NK-92 treated with Interleukin-12 subunit alpha and Interleukin-12 subunit beta, amount 100 ng/mL, for 24 hours (cell line): ENCODE measurements around the gene LRBA.
"Not testable (repeated sequence)": the region's sequence is repeated elsewhere in the genome, so short reads cannot be mapped to it uniquely, and the experiment has no call there.

Experiments
- DNase-seq: peaks from one replicate; lab custom pipeline; 2025; lab: John Stamatoyannopoulos, UW

The LRBA gene

DNA sequence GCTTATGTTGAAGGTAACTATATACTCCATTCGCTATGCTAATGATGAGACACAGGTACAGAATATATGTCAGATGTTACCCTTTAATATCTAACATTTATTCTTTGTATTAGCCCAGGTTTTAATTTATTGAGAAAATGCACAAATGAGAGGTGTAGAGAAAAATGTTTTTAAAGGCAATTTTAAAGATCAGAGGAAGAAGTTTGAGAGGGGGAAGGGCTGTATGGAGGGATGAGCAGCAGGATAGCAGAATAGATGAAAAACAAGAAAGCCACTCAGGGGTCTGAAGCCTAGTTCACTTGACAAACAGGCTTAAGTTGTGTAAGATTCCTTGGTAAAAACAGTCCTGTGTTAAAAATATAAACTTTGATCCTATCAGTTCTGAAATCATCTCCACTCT, 429.5 kb downstream of the LRBA start:
- no peak for DNase-seq

DNA sequence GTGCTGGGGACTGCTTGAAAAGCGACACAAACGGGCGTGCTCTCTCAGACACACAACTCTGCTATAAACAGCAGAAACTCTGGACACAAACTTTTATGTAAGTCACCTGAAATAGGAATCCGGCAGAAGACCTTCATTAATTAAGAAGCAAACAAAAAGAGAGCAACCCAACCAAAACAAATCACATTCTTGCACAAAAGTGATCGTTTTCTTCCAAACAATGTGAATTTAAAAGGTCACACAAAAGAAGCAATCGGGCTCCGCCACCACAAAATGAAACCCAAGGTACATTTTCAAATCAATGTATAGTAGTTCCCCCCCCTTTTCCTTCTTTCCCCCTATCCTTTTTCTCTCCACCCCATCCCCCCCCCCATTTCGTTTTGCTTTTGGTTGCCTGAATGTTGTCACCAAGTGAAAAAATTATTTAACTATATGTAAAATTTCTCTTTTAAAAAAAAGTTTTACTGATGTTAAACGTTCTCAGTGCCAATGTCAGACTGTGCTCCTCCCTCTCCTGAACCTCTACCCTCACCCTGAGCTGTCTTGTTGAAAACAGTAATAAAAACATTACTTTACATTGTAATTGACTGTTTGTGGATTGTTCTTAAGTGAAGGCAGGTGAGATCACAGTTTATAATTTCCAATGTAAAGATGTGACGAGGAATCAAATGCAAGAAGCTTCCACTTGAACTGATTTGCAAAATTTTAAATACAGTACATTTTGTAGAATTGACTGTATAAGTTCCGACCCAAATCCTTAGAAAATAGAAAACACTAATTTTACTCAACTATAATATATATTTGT, 430.8 kb downstream of the LRBA start:
- DNase-seq, result no peak

DNA sequence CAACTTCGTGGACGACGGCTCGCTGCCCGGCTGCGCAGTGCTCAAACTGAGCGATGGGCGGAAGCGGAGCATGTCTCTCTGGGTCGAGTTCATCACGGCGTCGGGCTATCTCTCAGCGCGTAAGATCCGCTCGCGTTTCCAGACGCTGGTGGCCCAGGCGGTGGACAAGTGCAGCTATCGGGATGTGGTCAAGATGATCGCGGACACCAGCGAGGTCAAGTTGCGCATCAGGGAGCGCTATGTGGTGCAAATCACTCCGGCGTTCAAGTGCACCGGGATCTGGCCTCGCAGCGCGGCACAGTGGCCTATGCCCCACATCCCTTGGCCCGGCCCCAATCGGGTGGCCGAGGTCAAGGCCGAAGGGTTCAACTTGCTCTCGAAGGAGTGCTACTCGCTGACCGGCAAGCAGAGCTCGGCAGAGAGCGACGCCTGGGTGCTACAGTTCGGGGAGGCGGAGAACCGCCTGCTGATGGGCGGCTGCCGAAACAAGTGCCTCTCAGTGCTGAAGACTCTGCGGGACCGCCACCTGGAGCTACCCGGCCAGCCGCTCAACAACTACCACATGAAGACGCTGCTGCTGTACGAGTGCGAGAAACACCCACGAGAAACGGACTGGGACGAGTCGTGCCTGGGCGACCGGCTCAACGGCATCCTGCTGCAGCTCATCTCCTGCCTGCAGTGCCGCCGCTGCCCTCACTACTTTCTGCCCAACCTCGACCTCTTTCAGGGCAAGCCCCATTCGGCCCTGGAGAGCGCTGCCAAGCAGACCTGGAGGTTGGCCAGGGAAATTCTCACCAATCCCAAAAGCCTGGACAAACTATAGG, 431.6 kb downstream of the LRBA start:
- DNase-seq, result no peak

DNA sequence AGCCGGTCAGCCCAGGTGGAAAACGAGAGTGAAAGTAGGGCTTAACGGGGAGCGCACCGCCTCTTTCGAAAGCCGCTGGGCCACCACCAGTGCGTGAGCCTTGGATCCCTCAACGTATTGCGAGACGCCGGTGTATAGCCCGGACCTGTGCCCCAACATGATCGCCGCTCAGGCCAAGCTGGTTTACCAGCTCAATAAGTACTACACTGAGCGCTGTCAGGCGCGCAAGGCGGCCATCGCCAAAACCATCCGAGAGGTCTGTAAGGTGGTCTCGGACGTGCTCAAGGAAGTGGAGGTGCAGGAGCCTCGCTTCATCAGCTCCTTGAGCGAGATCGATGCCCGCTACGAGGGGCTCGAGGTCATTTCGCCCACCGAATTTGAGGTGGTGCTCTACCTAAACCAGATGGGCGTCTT, 432.2 kb downstream of the LRBA start:
- DNase-seq, result no peak

DNA sequence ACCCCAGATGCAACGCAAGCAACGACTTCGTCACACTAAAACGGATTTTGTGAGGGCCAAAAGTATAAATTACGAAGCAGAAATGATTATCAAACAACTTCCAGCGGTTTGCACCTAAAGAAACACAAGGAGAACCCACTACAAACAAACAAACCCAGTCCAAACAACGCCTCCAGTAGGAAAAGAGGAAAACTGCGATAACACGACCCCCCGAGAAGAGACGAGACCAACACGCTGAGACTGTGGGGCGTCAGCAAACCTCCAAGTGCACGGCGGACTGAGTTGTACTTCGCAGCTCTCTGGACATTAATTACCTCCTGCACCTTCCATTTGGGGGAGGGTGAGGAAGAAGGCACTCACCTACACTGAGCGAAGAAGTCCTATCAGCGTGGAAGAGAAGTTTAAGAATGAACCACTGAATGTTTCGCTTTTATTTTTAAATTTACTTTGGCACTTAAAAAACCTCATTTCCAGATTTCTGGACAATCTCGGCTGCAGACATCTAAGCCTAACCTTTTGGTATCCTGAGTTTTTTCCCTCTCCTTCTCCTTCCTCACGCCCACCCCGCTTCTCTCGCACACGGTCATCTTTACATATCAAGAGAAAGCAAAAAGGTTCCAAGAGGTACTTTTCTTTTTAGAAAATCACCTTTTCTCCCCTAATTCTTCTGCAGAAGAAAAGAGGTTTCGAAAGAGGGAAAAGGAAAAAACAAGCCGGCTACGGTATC, 432.8 kb downstream of the LRBA start, which contains the start of gene MAB21L2:
MAB21L2 (plus strand) TSS at position 6 of the 727 bp plus-strand sequence. CDS start 879 bp downstream, outside the sequence.
- no peak for DNase-seq

DNA sequence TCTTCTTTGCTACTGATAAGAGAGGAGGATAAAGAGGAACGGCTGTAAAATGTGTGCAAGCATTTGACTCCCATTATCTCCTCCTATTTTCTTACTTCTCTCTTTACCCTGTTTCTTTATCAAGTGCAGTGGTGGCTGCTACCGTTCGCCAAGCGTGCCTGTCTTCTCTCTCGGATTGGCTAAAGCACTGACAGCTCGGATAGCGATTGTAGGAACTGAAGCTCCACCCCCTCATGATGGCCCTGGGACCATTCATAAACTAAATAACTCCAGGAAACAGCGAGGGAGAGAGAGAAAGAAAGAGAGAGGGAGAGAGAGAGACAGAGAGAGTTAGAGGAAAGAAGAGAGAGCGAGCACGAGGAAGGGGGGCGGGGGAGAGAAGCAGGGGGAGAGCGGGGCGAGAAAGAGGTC, 433.4 kb downstream of the LRBA start:
- no peak for DNase-seq

DNA sequence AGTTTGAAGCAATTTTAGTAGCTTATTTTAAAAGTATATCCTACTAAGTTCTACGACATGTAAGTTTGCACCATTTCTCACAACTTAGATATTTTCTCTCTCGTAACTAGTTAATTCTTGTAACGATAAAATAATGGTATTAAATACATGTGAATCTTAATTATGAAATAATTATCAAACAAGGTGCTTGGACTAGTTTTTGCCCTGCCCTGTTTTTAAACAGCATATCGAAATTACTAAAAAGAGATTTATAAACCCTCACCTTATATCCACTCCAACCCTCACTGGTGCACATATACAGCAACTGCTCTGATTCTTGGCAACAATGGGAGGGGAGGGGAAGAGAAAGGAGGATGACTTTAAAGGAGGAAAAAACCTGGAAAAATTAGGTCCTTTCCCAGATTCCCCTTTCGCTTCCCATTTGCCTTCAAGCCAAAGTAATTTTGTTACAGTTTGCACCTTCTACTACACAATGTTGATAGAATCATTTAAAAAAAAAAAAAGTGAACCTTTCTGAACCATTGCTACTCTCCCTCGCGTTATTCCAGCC, 434.0 kb downstream of the LRBA start:
- no peak for DNase-seq

DNA sequence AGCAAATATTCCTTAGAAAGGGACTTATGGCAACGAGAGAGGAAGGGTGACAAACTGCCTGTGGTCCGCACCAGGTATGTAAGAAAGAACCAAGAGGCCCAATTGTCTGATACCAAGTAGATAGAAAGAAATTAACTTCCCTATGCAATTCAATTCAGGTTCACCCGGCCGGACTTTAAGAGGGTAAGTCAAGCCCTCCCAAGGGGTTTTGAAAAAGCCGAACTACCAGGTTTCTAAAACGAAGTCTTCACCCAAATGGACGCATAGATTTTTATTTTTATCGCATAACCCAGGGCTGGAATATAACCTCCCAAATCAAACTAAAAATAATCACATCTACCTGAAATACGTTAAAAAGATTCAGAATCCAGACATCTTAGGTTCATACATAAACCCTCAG, 434.8 kb downstream of the LRBA start:
- DNase-seq, result no peak

DNA sequence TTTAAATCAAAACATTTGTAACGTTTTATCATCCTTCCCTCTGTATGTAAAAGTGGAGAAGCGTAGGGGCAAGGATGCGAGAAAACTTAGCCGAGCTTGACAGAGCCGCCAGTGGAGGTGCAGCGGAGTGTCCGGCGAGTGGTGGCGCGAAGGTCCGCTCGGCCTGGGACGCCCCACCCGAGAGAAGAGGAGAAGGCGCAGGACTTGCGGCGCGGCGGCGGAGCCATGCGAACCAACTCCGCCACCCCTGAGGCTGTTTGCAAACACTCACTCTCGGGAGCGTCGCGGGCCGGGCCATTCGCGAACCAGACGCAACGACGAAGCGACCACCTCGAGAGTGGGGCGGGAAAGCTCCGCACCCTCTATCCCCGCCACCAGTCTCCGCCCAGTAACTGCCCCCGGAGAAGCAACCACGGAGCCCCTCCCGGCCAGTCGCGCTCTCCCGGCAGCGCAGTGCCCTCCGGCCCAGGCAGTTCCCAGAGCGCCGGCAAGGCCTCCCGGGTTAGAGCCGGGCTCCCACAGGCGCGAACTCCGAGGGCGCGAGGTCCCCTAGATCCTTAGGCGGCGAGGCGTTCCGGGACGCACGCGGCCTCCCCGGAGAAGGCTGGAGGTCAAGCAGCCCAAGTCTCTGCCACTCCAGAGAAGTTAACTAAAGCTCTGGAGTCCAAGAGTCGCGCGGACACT, 435.4 kb downstream of the LRBA start:
- no peak for DNase-seq

DNA sequence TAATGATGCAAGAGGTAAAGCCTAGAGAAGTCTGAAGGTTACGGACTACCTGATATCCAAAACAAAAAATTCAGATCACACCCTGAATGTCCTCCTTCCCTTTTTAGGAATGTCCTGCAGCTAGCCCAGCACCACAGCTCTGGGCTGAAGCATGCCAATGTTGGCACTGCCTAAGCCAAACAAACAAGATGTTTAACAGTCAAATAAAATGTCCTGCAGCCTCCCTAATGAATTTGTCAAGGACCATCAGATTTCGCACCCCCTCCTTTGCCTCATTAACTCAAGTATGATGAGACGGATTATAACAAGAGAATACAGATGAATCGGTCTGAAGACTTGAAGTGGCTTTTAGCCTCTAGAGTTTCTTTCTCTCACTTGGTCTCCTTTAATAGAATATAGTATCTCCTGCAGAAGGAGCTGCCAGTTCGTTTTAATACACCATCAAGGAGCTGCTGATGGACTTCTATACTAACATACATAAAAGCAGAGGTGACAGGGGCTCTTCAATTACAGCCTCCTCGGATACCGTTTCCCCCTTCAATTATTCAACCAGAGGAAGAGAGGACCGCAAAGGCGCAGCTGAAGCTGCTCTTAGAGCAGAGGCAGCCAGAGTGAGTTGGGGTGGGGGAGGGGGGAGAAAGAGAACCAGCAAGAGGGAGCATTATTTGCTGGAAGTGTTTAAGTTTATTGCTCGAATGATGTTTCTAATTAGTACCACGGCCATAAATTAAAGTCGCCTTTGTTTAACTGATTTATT, 436.2 kb downstream of the LRBA start:
- DNase-seq, result no peak

DNA sequence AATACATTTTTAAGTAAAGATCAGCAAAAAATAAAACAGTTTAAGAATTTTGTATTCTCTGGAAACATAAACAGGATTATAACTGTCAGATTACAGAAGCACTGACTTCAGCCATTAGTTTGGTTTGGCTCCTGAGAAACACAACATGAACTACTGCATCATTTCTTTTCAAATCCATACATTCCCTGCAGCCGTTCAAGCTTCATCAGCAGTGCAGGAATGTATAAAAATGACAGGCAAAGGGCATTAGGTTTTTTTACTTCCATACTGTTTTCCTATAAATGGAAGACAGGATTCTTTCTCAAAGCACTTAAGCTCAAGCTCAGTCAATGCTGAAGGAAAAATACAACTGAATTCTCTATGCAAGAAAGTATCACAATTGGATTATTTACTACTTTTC, 437.3 kb downstream of the LRBA start:
- DNase-seq, result no peak

DNA sequence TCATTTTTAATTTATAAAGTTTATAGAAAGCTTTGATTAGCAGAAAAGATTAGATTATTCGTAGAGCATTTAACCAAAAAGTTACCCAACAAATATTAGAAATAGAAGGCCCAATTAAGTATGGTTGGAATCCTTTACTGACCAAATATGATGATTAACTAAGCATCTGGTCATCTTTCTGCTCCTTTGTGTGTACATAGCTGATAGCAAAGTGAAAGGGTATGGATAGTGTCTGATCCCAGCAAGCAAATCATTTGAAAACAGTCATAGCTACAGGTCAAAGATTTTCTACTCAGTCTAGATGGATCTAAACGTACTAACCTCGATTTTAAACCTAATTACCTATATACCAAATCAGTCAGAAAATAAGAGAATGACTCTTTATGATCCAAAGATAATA, 440.4 kb downstream of the LRBA start:
- no peak for DNase-seq

DNA sequence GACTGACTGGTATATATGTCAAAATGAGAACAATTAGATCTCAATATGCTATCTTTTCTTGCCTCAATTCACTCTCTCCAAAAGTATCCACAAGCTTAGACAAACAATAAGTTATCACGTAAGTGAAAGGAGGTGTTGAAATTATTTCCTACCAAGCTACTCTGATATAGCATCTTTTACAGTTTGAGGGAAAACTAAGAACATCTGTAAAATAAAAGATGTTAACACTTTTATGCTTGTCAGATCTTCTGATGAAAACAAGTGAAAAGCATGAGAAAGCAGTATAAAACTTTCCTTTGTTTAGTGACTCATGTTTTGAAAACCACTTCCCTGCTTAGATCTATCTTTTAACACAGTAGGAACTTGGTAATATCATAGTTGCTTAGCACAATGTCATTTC, 441.6 kb downstream of the LRBA start:
- DNase-seq, result no peak

DNA sequence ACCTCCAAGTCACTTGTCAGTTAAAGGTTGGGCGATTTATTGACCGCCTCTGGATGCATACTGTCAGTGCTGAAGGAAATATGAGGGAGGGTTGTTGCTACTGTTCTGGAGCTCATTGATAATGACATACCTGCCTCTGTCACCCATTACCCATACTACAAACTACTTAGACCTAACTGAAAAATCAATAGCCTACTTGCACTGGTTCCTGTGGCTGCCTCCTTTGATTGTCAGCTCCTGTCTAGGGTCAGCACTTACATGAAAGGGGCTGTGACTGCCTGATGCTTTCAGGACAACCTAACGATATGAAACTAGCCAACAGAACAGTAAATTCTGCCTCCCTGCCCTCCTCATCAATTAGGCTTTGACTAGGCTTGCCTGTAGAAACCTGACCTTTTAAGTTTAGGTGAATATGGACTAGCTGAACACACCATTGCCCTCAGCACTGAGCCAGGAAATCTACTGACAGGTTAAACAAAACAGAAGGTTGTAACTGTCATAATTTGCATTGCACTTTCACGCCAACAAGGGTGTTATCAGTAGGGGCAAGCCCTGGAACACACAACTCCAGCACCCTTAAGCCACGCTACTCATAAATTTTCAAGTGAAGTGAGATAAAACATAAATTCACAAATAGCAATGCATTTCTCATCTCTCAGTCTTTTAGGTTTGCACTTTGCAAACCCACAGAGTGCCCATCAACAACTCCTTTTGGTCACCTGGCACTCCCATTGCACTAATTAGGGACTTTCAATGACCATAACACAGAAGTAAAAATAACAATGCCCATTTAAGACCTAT, 442.2 kb downstream of the LRBA start:
- no peak for DNase-seq

DNA sequence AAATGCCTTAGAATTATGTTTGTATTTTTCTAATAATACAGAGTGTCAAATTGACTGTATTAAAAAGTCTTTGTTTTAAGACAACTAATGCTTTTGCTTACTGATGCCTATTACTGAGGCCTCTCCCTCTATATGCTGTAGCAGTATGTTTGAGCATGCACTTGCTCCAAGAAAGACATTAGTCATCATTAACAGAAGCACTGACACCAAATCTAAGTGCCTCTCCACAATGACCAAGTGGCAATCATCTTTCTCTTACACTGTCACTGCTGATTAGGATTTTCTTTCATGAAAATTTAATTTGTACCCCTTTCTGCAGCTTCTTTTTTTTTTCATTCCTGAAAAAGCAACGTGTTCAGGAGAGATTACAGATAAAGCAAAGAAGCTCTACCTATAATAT, 444.2 kb downstream of the LRBA start:
- no peak for DNase-seq

DNA sequence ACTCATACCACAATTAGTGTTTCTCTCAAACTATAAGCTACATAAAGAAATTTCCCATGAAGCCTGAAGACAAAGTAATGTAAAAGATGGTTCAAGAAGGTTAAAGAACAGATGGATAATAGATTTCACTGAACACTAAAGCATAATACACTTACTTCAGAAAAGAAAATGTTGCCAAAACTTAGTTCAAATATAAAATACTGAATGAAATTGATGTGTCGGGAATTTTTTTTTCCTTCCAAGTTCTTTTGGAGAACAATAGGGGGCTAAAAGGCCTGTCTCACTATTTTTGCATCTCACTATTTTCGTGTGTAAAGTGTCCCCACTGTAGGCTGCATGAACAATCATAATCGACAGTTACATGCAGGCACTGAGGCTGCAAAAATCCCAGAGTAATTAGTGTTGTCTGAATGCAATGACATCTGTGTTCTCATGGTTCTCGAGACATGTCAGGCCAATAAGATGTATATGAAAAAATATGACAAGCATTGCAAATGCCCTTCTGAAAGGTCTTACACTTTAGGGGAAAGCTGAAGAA, 445.0 kb downstream of the LRBA start:
- DNase-seq, result no peak

DNA sequence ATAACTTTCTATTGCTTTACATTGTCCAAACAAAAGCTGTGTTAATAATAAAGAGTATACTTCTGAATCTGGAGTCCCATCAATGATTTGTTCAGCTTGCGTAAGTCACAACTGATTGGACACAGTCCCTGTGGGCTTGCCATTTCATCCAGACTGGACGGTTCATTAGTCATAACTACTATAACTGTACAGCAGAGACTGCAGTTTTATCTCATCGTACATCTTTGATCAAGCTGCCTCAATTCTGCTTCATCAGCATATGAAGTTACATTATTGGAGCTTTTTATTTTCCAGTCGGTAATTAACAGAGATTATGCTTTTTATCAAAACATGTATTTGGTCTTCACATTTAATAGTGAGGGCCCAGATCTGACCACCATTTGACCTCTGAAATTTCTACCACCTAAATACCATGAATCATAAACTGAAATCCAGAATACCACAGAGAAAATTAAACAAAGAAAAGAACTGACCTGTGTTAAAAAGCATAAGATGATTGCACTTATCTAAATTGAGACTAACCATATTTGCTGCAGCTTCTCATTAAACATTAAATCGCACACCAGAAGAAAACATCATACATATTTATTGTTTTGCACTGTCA, 445.6 kb downstream of the LRBA start:
- no peak for DNase-seq

DNA sequence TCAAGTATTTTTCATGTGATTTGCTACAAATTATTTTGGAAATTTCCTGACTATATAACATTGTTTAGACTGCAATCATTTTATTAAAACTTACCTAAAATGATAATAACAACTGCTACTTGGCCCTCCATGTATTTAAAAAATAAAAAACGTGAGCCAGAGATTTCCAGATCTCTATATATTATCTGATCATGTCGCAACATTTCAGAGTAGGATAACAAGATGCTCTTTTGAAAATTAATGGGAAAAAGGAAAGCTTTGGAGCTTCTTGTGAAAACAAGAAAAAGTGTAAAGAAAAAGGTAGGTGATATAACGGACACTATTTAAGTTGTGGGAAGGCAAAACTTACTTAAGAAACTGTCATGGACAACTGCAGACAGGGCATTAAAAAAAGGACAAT, 448.0 kb downstream of the LRBA start:
- no peak for DNase-seq

DNA sequence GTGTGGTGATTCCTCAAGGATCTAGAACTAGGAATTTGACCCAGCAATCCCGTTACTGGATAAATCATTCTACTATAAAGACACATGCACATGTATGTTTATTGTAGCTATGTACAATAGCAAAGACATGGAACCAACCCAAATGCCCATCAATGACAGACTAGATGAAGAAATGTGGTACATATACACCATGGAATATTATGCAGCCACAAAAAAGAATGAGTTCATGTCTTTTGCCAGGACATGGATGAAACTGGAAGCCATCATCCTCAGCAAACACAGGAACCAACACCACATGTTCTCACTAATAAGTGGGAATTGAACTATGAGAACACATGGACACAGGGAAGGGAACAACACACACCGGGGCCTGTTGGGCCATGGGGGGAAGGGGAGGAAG, 450.1 kb downstream of the LRBA start:
- not testable (repeated sequence) for DNase-seq
